ENCODE results near the gene SLC13A3. TPM values are rescaled to one million over a fixed set of nuclear protein-coding genes. Genes with fewer than 3 reads are reported as not detected.

Gene SLC13A3
- polyA plus RNA-seq, 1 donor = 3.1 TPM

DNA sequence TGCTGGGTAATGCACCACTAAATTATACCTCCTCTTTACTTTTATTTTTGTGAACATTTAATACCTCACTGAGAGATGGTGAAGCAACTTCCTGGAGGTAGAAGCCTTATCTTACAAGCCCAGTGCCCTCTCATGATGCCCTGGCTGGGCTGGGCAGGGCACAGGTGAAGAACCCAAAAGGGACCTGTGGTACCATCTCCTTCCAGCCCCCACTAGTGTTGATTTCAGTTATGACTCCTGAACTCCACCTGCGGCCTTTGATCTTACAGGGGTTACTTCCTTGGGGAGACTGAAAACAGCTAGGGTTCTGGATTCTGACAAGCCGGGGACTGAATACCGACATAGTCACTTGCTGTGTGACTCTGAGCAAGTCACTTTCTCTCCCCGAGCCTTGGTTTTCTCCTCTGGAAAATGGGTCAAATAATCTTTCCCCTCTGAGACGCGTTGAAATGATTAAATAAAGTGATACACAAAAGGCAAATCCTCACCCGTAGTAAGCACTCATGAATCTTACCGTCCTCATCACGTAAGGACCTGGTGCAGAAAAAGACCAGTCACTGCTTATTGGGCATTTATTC lies 1.2 kb downstream of the SLC13A3 start:
- no peak for DNase-seq

DNA sequence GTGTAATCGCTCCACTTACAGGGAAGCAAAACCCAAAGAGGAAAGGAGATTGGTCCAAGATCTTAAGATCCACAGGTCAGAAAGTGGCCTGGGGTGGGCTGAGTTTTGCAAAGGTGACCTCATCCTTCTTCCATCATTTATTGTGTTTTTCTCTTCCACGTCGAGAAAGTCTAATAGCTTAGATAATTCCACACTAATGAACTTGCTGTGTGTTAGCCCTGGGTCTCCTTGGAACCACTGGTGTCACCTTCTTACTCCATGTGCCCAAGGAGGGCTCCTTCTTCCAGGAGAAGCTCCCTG lies 1.7 kb downstream of the SLC13A3 start:
- no peak for DNase-seq

DNA sequence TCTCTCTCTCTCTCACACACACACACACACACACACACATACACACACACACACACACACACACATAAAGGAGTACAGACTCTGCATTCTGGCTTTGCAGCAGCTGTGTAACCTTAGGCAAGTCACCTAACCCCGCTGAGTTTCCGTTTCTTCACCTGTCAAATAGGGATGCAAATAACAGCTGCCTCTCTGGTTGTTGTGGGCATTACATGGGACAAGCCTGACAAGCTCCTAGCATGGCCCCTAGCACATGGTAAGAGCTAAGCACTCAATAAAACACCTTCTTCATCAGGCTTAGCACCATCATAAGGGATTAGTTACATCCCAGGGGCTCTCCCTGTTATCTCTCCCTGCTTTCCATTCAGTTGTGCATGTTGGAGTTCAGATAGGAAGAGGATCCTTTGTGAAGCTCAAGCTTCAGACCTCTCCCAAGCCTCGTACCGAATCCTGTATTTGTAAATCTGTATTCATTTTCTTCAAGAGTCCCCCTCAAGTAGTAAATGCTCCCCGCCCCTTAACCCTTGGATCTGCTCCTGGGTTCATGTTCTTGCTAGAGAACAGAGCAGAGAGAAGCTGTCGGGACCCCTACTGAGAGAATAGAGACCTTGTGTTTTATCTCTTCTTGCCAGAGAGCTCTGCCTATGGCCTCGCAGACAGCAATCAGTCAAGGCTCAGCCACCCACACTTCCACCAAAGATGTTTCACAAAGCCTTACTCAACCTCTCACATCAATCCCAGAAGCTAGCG lies 2.2 kb downstream of the SLC13A3 start:
- no peak for DNase-seq

DNA sequence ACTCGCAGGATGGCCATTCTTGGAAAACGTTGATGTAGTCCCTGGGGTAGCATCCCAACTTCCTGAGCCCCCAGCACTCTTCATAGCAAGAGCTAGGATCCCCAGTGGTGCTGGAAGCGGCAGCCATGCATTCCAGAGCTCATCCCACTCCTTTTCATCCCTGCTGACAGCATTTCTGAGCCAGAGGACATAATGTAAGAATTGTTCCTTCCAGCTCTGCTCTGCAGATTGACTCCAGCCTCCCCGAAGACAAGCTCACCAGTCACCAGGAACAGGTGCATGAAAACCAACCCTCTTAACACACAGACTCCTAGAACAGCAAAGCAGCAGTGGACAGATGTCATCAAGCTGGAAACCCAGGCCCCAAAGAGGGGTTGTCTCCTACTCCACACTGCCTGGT lies 3.8 kb downstream of the SLC13A3 start:
- no peak for DNase-seq

DNA sequence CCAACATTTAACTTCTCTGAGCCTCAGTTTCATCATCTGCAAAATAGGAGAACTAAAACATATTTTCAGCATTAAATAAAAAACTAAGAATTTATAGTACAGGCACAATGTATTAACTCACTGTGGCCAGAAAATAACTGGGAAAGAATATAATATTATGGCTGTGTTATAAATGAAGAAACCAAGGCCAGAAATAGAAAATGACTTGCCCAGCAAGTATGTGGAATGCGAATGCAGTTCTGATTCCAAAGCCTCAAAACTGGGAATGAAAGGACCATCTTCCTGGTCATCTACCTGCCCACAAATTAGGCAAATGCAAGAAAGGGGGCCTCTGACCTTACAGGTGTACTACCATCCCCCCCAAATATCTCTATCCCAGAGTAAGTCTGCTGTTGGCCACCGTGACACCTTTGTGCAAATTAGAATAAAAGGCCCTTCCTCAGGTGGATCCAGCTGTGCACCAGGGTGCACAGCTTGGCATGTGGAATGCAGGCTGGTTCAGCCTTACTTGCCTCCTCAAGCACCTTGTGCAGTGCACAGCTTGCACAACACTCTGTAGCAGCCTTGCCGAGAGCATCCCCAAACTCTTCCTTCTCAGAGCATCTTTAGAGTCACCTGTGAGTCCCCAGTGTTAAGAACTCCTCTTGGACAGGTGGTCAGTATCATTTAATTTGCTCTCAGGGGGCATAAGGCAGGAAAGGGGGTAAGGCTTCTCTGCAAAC lies 4.4 kb downstream of the SLC13A3 start:
- no peak for DNase-seq

DNA sequence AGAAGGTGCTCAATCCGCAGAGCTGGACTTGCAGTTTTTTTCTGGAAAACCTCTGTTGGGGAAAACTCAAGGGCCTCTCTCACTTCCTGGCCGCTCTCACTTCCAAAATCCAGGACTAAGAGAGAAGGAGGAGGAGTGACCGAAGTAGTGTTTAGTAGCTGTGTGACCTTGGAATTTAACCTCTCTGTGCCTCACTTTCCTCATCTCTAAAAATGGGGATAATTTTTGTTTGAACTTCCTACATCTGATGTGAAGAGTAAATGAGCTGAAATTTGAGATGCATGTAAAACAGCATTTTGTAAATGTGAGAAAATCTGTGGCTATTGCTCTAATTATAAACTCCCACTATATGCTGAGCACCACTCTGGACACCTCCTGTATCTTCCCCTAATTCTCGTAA lies 5.1 kb downstream of the SLC13A3 start:
- DNase-seq = no peak

DNA sequence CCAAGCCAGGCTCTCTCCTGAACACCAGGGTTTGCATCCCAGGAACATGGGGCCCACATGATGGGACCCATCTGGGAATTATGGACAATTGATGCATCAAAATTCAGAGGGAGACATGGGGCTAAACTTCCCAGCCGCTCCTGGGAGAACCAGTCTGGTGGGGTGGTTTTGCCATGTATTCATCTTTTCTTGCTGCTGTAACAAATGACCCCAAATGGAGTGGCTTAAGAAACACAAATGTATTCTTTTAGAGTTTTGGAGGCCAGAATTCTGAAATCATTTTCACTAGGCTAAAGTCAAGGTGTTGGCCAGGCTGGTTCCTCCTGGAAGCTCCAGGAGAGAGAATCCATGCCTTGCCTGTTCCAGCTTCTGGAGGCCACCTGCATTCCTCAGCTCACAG lies 6.5 kb downstream of the SLC13A3 start:
- no peak for DNase-seq

DNA sequence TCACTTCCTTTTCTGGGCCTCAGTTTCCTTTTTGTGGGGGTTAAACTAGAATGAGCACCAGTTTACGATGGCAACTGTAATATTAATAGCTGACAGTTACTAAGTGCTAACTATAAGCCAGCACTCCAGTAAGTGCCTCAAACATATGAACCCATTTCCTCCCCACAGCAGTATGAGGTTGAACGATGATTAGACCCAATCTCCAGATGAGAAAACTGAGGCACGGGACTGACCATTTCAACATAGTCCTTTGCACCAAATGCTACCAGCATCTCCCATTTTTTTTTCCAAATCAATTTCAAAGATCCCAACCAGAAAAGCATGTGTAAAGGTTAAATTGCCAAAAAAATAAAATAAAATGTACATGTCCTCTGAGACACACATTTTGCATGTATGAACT lies 7.1 kb downstream of the SLC13A3 start:
- DNase-seq = no peak

DNA sequence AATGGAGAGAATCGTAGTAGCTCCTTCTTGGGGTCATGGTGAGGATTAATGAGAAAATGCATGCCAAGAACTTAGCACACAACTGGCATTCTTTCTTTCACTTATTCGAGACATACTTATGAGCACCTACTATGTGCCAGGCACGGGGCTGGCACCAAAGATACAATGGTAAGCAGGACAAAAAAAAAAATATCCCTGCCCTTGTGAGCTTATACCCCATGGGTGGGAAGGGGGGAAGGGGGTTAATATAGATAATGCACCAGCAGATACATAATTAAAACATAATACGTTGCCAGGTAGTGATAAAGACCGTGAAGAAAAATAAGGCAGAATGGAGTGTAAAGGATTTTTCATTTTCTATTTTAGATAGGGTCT lies 8.3 kb downstream of the SLC13A3 start:
- DNase-seq = no peak

DNA sequence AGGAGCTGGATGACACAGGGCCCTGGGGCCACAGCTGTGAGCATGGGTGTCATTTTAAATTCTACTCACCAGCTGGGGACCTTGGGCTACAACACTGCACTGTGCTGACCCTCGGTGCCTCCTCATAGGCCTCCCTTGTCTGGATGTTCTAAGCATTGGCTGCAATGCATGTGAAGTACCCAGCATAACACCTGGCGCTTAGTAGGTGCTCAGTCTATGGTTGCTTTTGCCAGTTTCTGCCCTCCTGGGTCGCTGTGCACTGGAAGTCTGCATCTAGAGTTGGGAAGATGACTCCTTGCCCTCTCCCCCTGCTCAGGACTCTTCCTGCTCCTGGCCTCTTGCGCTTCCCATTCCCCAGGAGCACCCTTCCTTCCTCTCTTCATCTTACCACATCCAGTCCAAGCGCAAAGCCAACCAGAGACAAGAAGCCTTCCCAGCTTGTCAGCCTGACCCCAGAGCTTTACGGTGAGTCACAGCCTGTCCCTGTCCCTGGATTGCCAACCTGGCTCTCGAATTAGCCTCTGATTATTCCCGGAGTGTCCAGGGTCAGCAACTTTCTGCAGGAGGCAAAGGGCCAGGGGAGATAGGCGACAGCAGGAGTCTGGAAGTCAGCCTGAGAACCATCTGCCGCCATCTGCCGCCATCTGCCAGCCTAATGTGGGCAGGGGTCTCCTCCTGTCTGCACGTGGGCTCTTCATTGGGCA lies 8.8 kb downstream of the SLC13A3 start:
- DNase-seq = no peak

DNA sequence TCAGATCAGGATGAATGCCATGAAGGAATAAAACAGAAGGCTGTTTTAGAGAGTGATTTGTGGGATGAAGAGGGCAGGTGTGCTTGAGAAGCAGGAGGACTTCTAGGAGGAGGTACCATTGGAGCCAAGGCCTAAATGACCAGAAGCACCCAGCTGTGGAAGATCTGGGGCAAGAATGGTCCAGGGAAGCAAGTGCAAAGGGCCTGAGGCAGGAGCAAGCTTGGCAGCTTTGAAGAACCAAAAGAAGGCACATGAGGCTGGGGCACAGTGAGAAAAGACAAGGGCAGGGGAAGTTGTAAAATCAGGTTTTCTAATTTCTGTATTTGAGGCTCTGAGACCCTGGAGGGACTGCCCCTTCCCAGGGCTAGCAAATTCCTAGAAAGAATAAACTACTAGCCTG lies 9.8 kb downstream of the SLC13A3 start:
- DNase-seq = no peak

DNA sequence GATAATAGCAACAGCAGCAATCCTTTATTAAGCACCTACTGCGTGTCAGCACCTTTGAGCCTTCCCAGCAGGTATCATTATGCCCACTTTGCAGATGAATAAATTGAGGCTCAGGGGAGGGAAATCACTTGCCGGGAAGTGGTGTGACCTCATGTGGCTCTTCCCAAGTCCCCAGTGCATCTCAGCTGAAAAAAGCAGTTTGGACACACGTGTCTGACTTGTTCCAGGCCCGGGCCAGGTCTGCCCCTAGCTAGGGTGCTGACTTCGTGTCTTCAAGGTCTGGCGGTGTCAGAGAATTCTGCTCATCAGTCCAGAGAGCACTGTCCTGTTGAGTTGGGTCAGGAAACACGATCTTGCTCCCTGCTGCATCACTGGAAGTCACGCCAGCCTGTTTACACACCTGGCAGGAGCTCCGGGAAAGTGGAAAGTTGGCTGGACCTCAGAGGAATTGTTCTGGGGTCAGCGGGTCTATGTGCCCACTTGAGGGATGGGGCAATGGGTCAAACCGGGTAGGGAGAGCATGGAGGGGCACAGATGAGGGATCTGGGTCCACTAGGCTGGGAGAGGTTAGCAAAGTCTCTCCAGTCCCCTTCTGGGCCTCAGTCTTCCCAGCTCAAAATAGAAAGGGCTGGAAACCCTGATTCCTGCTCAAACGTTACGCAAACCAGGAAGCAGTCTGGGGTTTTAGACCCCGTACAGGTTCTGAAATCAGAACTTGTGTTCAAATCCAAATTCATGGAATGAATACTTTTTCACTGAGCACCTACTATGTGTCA lies 10.5 kb downstream of the SLC13A3 start:
- DNase-seq = no peak

DNA sequence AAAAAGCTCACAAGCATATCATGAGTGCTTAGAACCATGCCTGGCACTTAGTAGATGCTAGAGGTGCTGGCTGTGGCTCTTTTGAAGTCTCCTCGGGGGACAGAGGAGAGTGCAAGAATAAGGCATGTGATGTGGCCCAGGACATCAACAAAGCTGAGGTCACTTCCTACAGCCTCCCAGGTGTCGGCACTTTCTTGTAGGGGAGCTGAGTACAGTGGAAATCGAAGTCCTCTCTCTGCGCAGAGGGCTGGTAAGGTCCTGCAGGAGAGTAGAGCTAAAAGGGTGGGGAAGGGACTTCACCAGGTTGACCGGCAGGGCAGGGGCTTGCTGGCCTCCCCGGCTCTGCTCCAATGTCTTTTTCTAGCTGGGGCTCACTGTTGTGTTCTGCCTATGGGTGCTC lies 11.2 kb downstream of the SLC13A3 start:
- no peak for DNase-seq

DNA sequence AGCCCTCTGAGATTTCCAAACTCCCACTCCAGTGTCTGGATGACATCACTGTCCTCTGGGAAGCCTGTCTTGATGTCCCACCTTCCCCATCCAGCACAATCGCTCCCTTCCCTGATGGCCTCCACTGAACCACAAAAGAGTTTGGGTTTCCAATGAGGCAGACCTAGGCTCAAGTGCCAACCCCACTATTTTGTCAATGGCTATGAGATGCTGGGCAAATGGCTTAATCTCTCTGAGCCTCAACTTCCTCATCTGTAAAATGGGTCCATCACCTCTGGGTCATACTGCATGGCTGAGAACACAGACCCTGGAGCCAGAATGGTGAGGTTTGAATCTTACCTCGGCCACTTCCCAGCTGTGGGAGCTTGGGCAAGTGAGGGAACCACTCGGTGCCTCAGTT lies 11.7 kb downstream of the SLC13A3 start:
- DNase-seq = no peak

DNA sequence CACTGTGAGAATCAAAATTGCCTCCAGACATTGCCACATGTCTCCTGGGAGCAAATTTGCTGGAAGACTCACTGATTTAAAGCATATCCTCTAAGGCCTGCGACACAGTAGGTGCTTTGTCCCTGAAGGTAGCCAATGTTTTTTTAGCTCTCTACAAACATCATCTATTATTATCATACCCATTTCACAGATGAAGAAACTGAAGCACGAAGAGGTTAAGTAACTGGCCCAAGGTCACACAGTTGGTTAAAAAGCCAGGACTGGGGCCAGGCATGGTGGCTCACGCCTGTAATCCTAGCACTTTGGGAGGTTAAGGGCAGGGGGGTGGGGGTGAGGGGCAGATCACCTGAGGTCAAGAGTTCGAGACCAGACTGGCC lies 12.4 kb downstream of the SLC13A3 start:
- DNase-seq = no peak

DNA sequence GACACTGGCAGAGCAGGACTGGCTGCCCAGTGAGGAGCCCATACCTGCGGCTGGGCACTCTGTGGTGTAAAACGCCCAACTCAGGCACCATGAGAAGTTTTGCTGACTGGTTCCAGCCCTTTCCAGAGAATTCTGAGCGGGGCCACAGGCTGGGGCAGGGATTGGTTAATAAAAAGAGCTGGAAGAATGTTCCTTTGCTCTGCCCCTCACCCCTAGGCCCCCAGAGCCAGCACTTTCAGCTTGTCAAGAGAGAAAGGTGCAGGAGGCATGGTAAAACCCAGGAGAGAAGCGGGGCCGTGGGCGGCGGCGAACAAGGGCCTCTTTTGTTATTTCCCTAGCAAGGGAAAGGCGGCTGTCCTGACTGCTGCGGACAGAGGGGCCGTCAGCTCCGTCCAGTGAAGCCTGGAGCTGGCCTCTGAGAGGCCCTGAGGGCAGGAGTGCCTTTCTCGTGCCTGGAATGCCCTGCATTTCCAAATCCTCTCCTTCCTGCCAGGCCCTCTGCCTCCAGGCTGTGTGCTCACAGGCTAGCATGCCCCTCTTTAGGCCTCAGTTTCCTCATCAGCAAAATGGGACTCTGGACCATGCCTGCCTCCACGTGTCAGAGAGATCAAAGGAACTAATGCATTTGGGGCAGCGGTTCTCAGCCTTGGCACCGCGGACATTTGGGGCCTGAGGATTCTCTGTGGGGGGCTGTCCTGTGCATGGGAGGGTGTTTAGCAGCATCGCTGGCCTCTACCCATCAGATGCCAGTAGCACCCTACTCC lies 12.9 kb downstream of the SLC13A3 start:
- DNase-seq = no peak

DNA sequence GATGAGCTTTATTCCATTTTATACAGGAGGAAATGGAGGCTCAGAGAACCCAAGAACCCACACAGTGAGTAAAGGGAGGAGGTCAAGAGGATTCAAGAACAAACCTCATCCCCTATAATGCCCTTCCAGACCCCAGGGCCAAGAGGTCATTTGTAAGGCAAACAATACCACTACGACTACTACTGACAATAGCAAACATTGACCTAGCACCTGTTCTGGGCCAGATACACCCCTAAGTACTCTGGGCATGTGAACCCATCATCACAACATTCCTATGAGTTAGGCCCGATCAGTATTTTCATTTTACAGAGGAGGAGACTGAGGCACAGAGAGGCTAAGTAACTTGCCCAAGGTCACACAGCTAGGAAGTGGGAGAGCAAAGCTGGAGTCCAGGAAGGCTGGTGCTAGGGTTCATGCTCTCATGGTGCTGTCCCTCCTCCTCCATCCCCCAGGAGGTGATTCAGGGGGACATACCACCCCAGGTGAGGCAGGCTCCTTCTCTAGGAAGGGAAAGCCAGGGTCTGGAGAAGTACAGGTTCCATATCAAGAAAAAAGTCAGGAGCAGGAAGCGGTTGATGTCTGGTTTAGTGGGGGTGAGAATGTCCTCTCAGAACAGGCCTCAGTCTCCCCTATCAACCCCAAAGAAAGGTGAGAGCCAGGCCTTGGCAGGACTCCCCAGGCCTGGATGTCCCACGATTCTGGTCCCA lies 13.7 kb downstream of the SLC13A3 start:
- DNase-seq = no peak

DNA sequence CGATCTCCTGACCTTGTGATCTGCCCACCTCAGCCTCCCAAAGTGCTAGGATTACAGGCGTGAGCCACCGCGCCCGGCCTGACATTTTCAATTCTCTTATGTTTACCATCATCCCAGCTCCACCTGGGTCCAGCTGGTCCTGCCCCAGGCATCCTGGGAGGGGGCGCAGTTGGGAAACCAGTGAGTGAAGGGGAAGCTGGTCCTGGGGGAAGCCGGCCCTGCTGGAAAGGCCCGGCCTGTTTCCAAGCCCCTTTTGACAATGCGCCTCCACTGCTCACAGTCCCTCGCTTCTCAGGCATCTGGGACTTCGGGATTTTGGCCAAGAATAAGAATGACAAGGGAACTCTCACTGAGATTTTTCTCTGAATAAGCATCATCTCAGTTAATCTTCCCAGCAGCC lies 14.2 kb downstream of the SLC13A3 start:
- no peak for DNase-seq

DNA sequence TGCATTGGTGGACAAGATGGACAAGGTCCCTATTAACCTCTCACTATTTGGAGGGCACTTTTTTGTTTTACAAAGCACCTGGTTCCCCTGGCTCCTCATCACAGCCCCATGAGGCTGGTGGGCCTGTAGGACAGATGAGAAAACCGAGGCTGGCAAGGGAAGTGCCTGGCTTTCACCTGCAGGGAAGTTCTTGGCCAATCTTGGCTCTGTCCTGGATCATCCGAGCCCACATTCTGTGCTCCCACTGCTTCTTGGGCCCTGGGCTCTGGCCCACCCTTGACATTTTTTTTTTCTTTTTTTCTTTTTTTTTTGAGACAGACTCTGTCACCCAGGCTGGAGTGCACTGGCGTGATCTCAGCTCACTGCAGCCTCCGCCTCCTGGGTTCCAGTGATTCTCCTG lies 14.7 kb downstream of the SLC13A3 start:
- no peak for DNase-seq

DNA sequence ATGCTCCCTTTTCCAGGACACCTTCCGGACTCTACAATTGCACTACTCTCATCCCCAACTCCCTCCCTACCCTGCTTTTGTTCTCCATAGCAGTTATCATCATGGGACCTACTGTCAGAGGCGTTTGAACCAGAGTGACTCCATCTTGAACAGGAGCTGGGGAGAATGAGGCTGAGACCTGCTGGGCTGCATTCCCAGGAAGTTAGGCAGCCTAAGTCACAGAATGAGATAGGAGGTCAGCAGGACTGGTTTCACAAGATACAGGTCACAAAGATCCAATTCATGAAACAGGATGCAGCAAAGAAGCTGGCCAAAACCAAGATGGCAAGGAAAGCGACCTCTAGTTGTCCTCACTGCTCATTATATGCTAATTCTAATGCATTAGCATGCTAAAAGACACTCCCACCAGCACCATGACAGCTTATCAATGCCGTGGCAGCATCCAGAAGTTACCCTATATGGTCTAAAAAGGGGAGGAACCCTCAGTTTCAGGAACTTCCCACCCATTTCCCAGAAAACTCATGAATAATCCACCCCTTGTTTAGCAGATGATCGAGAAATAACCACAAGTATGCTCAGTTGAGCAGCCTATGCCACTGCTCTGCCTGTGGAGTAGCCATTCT lies 15.6 kb downstream of the SLC13A3 start:
- no peak for DNase-seq

DNA sequence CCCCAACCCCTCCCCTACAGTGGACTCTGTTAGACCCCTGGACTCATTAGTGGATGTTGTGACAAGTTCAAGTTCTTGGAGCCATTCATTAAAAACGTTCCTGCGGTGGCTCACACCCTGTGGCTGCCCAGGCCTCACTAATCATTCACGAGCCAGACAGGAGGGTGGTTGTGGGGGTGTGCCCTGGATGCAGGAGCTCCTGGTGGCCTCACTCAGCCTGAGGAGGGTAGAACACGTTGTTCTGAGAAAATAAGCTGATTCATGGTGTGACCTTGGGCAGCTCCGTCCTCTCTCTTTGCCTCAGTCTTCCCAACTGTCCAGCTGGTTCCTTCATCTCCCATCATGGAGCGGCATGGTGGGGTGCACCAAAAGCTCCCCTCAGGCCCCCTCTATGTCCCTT lies 16.7 kb downstream of the SLC13A3 start:
- DNase-seq = no peak
